Cardiac fibroblast (primary cell): Measurements from ENCODE around the gene LRMDA.

Experiments used
- DNase-seq, 2 donors: peaks; one replicate each; pipeline versions ENCODE4 v3.0.0 to v3.0.0-alpha.2; 2010; ENCODE audit warnings: low read depth in 2 of 2
- H3K4me3 ChIP-seq, 2 donors: replicated peaks in 1 of 2; 1 replicate in 1 of 2; 2 replicates in 1 of 2; pipeline ENCODE4 v1.5.1; 2011; ENCODE audit warnings: low read depth in 2 of 2, low read length in 2 of 2, mild to moderate bottlenecking in 2 of 2, moderate library complexity in 1 of 2
- TF ChIP-seq, protein P1 (sequence below): IDR thresholded peaks from one replicate; pipeline ENCODE4 v1.5.1; 2011; ENCODE audit warnings: low read depth, mild to moderate bottlenecking, low read length, inconsistent platforms

The LRMDA gene

DNA sequence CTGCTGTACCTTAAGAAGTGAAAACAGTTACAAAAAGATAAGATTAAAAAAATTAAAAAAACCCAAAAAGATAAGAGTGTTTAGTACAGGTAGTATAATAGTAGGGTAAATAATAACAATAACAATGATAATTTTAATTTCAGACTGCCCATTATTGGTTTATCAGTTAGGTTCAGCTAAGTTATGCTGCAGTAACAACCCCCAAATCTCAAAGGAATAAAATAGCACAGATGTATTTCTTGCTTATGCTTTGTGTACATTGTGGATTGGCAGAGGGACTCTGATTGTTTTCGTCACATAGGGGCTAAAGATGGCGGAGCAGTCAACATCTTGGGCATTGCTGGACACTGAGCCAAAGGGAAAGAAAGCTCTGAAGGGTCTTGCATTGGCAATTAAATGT, 264.6 kb downstream of the LRMDA start:
- DNase-seq = no peak
- no peak overlapping the region for H3K4me3 ChIP-seq
- TF ChIP-seq, protein P1, sequence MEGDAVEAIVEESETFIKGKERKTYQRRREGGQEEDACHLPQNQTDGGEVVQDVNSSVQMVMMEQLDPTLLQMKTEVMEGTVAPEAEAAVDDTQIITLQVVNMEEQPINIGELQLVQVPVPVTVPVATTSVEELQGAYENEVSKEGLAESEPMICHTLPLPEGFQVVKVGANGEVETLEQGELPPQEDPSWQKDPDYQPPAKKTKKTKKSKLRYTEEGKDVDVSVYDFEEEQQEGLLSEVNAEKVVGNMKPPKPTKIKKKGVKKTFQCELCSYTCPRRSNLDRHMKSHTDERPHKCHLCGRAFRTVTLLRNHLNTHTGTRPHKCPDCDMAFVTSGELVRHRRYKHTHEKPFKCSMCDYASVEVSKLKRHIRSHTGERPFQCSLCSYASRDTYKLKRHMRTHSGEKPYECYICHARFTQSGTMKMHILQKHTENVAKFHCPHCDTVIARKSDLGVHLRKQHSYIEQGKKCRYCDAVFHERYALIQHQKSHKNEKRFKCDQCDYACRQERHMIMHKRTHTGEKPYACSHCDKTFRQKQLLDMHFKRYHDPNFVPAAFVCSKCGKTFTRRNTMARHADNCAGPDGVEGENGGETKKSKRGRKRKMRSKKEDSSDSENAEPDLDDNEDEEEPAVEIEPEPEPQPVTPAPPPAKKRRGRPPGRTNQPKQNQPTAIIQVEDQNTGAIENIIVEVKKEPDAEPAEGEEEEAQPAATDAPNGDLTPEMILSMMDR = no peak

DNA sequence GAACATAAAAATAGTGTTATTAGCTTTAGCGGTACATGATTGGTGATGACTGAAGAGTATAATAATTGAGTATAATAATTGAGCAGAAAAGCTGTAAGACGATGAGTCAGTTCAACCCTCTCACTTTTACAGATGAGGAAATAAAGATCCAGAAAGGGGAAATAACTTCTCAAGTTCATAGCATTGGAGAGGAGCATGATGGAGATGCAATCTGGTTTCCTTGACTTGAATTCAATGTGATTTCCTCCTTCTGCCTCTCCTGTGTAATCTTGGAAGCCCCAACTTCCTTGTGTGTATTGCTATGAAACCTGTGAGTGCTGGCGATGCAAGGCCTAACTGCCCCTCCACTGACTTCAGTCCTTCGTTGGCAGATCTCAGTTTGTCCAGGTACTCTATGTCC, 265.1 kb downstream of the LRMDA start:
- TF ChIP-seq, protein P1 = no peak
- no peak overlapping the region for H3K4me3 ChIP-seq

DNA sequence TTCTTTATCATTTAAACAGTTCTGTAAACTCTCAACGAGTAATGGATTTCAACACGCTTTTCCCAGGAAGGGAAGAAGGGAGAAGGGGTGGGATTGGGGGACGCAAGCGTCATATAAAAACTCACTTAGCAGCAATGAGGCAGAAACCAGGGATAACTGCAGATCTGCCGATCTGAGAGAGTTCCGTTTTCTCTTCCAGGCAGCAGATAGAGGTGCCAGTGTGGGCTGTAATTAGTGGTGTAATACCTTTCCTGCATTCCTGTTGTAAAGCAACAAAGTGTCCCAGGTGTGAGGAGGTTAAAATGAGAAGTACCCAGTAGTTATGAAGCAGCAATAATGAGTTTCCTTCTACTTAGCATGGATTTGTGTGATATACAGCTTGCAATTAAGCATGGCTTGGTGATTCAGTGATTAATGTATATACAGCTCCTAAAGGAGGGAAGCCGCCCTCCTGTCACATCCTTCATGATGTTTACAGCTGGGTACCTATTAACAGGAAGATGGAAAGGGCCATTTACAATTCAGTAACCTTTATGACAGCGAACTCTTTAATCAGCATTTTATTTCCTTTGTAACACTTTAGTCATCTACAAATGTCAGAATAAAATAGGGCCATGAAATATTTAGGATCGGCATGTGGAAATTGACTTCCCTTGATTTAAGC, 271.9 kb downstream of the LRMDA start:
- no peak overlapping the region for H3K4me3 ChIP-seq
- TF ChIP-seq, protein P1 = no peak
- no peak for DNase-seq

More for the DNA sequence above, 265.1 kb downstream of the LRMDA start:
- DNase-seq = no peak

DNA sequence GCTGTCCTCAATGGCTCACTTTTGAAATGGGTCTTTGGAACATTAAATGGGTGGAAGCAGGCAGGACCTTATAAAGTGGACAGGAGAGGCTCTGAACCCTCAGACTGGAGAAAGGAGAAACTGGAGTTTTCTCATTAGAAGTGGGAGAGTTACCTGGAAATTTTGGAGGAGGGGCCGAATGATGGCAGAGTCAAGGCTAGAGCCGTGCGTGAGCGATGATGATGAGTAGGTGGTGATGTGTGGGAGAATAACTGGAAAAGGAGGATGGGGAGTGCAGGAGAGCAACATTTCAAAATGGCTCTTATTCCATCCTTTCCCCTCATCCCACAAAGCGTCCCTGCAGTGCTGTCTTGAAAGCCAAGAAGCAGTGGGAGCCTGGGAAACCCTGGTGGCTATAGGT, 274.0 kb downstream of the LRMDA start:
- TF ChIP-seq, protein P1 = no peak
- DNase-seq = no peak
- no peak overlapping the region for H3K4me3 ChIP-seq

DNA sequence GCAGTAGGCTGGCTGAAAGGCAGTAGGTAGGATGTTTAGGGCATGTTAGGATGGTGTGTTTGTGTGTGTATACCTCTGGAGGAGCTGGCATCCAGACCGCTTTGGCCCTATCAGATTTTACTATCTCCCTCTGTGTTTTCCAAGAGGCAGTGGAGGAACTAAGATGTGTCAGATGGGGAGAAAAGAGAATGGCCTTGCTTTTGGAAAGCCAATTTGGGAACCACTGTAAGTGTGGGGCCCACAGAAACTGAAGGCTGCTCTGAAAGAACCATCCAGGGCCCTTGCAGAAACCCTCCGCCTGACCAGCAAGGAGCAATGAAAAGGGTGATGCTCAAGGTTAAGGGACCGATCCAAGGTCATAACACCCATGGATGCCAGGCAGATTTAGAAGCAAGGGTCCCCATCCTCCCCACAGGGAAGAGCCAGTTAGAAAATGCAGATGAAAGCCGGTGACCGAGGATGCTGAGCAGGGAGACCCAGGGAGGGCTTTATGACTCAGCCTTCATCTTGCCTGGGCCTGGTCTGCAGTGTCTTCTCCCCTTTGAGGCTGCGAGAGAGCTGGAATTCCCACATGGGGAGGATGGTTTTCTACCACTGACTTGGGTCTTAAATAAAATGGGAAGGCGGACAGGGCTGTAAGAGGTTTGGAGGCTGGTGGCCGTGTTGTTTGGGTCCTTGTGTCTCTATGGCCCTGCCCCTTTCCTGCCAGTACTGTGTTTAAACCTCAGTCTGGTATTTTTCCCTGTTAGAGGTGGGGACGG, 275.8 kb downstream of the LRMDA start:
- TF ChIP-seq, protein P1 = no peak
- no peak overlapping the region for H3K4me3 ChIP-seq
- DNase-seq = no peak

GRCh38 chr10:75708060-75708459, 276.6 kb downstream of the LRMDA start:
- TF ChIP-seq, protein P1 = no peak

More at GRCh38 chr10:75708060-75708459, 276.6 kb downstream of the LRMDA start:
- H3K4me3 ChIP-seq = no peak overlapping the region
- DNase-seq = no peak
